CD1c-positive myeloid dendritic cell (primary cell): ENCODE measurements around the gene KCNE3.
"Not testable (repeated sequence)": the region's sequence is repeated elsewhere in the genome, so short reads cannot be mapped to it uniquely, and the experiment has no call there.

Source experiments
- DNase-seq: peaks from one replicate; pipeline ENCODE4 v3.0.0-alpha.2; 2016; ENCODE audit errors: extremely low spot score

The KCNE3 gene

GRCh38 chr11:74443071-74443864, 24.1 kb downstream of the KCNE3 start:
- no peak for DNase-seq

- no peak for DNase-seq
These were observed 24.7 kb downstream of the KCNE3 start for GRCh38 chr11:74442636-74443035.

DNA sequence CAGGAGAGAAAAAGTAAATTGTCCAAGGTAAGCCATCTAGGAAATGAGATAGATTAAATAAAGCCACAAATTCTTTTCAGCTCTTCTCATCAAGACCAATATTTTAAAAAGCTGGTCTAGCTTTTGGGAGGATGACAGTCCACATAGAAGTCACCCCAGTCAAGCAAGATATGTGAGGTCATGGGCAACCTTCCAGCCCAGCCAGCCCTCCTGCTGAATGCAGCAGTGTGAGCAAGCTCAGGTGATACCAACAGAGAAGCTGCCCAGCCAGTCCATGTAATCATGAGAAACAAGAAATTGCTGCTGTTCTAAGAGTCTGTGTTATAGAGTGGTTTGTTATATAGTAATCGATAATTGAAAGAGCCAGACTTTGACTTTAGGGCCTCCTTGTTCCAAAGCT, 28.7 kb downstream of the KCNE3 start:
- DNase-seq: no peak

DNA sequence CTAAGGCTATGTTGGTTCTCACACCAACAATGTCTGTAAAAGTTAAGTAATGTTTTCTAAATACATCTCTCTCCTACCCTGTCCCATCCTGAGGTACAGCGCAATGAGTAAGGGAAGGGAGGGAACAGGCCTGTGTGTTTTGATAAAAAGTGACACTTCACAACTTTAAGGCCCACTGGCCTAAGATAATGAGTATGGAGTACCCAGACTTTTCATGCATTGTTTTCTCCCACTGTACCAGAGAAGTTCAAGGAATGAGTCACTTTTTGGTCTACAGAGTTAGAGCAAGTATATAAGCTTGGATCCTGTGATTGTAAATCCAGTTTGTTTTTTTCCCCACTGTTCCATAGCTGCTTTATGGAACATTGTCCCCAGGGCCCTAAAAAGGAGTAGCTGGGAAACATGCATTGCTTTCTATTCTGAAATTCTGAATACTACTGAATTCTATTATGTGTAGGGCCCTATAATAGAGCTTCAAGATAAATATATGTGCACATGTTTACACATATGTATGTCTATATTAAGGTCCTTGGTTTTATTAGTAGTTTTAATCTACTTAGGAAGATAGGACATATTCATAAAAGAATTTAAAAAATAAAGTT, 29.8 kb downstream of the KCNE3 start:
- no peak for DNase-seq

DNA sequence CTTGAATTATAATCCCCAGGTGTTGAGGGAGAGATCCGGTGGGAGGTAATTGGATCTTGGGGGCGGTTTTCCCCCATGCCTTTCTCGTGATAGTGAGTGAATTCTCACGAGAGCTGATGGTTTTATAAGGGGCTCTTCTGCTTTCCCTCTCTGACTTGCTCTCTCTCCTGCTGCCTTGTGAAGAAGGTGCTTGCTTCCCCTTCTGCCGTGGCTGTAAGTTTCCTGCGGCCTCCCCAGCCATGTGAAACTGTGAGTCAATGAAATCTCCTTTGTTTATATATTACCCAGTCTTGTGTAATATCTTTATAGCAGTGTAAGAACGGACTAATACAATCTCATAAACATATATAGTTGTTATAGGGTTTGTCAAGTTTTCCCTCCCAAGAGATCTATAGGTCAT, 32.8 kb downstream of the KCNE3 start:
- DNase-seq: peak; percentile 47

DNA sequence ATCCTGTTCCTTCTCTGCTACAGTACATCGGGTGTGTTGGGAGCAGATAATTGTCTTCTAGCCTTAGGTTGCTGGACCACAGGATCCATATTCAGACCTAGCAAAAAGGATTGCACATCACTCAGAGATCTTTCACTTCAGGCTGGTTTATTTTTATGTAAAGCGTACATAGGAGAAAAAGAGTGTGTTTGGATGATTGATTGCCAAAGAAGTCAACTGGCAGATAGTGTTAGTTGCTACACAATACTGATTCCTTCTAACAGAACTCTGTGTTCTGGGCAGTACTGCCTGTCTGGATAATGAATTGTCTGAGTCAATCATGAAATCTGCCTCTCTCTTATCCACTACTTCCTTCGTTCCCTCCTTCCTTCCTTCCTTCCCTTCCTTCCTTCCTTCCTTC, 38.1 kb downstream of the KCNE3 start:
- DNase-seq: no peak

- DNase-seq: no peak
These were observed 39.9 kb downstream of the KCNE3 start for GRCh38 chr11:74427384-74427886.

DNA sequence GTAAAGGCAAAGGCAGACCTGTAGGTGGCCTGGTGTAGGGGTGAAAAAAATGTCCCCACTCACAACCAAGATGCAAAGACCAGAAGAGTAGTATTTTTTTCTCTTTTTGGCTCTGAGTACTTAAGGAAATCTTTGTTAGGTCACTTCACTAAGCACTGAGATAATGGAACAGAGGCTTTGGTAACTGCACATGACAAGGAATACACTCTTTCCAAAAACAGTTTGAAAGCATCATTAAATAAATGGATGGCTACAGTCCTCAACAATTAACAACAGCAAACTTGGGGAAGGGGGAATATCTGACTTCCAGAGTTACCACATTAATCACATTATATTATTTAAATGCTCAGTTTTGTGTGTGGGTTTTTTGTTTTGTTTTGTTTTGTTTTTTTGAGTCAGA, 42.2 kb downstream of the KCNE3 start:
- no peak for DNase-seq

GRCh38 chr11:74418509-74418895, 48.8 kb downstream of the KCNE3 start:
- DNase-seq: no peak

- DNase-seq: no peak
These were observed 49.4 kb downstream of the KCNE3 start for GRCh38 chr11:74417860-74418508.

DNA sequence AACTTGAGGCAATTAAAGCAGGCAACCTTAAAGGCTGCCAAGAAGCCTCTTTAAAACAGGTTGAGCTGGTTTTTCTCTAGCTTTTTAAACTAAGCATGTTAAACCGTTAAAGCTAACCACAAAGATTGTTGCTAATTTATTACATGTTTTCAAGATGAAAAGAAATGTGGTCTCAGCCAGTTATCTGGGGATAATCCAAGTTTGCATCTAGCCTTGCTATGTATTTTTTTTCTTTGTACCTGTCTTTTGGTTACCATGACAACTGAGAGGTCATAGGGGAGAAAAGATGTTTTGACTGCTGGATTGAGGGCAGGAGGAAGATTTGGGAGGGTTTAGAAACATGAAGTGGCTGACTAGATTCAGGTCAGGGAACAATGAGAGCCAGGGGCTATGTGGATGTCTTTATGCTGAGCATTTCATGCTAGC, 50.0 kb downstream of the KCNE3 start:
- DNase-seq: no peak

DNA sequence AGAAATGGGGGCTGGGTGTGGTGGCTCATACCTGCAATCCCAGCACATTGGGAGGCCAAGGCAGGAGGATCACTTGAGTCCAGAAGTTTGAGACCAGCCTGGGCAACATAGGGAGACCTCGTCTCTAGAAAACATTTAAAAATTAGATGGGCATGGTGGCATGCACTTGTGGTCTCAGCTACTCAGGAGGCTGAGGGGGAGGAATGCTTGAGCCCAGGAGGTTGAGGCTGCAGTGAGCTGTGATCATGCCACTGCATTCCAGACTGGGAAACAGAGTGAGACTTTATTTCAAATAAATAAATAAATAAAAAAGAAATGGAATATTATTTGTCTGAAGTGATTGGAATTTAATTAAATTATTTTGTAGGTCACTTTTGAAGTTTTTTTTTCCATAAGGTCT, 50.4 kb downstream of the KCNE3 start:
- DNase-seq: not testable (repeated sequence)

GRCh38 chr11:74412733-74413359, 54.5 kb downstream of the KCNE3 start:
- DNase-seq: no peak

- DNase-seq: no peak
These were observed 55.0 kb downstream of the KCNE3 start for GRCh38 chr11:74412321-74412720.

DNA sequence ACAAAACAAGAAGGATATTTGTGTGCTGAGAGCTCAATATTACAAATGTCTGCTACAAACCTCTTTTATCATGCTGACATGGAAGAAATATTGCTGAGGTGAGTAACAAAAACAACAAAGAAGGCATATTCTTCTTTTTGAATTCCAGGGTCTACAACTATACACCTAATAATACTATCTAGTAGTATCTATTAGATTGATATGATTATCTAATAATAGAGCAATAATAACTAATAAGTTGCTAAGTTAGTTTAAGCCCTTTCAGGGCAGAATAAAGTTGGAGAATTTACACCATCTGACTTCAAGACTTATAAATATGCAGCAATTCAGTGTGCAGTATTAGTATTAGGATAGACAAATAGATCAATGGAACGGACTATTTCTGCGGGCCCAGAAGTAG, 57.7 kb downstream of the KCNE3 start:
- DNase-seq: no peak
